ENCODE data around the gene RILPL1.
"Not testable (repeated sequence)": the region's sequence is repeated elsewhere in the genome, so short reads cannot be mapped to it uniquely, and the experiment has no call there.

RILPL1 gene

DNA sequence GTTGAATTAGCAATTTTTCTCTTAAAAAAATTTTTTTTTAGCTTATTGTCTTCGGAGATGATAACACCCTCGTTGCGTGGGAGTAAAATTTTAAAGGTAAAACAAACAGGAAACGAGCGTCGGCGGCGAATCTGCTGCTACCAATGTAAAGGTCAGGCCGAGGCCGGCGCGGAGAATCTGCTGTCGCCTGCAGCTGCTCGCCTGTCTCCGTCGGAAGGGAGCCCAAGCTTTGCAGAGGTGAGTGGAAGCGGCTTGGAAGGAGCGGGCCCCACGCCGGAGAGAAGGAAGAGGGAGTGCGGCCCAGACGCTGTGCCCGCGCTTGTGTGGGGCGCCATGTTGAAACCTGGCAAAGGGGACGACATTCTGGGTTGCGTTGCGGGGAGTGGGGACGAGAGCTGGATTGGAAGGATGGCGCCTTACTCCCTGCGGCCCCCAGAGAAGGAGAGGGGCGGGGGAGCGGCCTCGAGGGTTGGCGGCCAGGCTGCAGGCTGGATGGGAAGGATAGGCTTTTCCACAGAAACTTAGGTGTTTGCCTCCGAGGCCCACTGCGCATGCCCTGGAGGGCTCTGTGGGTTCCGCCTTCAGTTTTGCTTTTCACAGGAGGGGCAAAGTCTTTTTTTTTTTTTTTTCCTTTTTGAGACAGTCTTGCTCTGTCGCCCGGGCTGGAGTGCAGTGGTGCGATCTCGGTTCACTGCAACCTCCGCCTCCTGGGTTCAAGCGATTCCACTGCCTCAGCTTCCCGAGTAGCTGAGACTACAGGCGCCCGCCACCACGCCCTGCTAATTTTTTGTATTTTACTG is 75.3 kb downstream of the RILPL1 start, which contains the start of gene SNRNP35:
SNRNP35 (plus strand) TSS at position 160 of the 800 bp plus-strand sequence. CDS start 7,402 bp downstream, outside the sequence.
- no peak for TF ChIP-seq CTCF (IDR thresholded peaks at IDR 0.05; ENCODE audit: insufficient read depth, missing control alignments)
- DNase-seq (ENCODE audit: insufficient read length, low spot score) (no peak), FAIRE-seq (no peak)

- DNase-seq (ENCODE audit: insufficient read length, low spot score), result no peak
- no peak for TF ChIP-seq CTCF (IDR thresholded peaks at IDR 0.05; ENCODE audit: insufficient read depth, missing control alignments)
- no peak for FAIRE-seq
These were observed 80.4 kb downstream of the RILPL1 start for GRCh38 chr12:123453165-123453564.

DNA sequence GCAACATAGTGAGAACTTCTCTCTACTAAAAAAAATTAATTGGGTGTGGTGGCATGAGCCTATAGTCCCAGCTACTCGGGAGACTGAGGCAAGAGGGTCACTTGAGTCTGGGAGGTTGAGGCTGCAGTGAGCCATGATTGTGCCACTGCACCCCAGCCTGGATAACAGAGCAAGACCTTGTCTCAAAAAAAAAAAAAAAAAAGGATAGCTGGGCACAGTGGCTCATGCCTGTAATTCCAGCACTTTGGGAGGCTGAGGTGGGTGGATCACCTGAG is 81.3 kb downstream of the RILPL1 start:
- not testable (repeated sequence) for DNase-seq (ENCODE audit: insufficient read length, low spot score); FAIRE-seq

GRCh38 chr12:123450636-123451035 is 82.9 kb downstream of the RILPL1 start:
- FAIRE-seq, result no peak
- no peak for TF ChIP-seq CTCF (IDR thresholded peaks at IDR 0.05; ENCODE audit: insufficient read depth, missing control alignments)
- DNase-seq (ENCODE audit: insufficient read length, low spot score), result no peak

- DNase-seq (ENCODE audit: insufficient read length, low spot score) (no peak), FAIRE-seq (no peak)
- TF ChIP-seq CTCF (IDR thresholded peaks at IDR 0.05; ENCODE audit: insufficient read depth, missing control alignments), result no peak
These were observed 83.7 kb downstream of the RILPL1 start for GRCh38 chr12:123449856-123450255.

GRCh38 chr12:123449249-123449733 is 84.2 kb downstream of the RILPL1 start:
- FAIRE-seq (no peak), DNase-seq (ENCODE audit: insufficient read length, low spot score) (no peak)
- TF ChIP-seq CTCF (IDR thresholded peaks at IDR 0.05; ENCODE audit: insufficient read depth, missing control alignments), result no peak

- TF ChIP-seq CTCF (IDR thresholded peaks at IDR 0.05; ENCODE audit: insufficient read depth, missing control alignments), result no peak
- DNase-seq (ENCODE audit: insufficient read length, low spot score) (no peak), FAIRE-seq (no peak)
These were observed 87.2 kb downstream of the RILPL1 start for GRCh38 chr12:123446333-123446713.
